Measurements from ENCODE around the gene OVOL1.

The OVOL1 gene

GRCh38 chr11:65793625-65794400, 7.0 kb downstream of the OVOL1 start:
- H3K27ac ChIP-seq (ENCODE audit: low read length, poor library complexity, severe bottlenecking) = no peak overlapping the region
- H2BK5ac ChIP-seq (ENCODE audit: low read depth, low read length, poor library complexity, severe bottlenecking) = no peak overlapping the region
- no peak overlapping the region for H3K9ac ChIP-seq (ENCODE audit: low read length)
- H3K27me3 ChIP-seq (ENCODE audit: control insufficient read depth in 1 of 2, insufficient read depth in 1 of 2, low read length in 2 of 2) = peaks cover 81 to 93% of the 10 kb centered on the region in 2 experiments
- no peak overlapping the region for H3K14ac ChIP-seq (ENCODE audit: low read length in 2 of 2)
- no peaks in the 10 kb centered on the region for H3K9me3 ChIP-seq (ENCODE audit: control insufficient read depth, low read length)
- DNase-seq = no peak
- H4K91ac ChIP-seq (ENCODE audit: low read length) = no peak overlapping the region
- no peak overlapping the region for H2BK120ac ChIP-seq (ENCODE audit: low read depth, low read length)
- H3K18ac ChIP-seq (ENCODE audit: low read depth in 1 of 2, low read length in 2 of 2) = no peak overlapping the region
- H3K4ac ChIP-seq (ENCODE audit: low read depth in 1 of 2, low read length in 2 of 2) = no peak overlapping the region
- peaks cover 1% of the 10 kb centered on the region for H3K4me1 ChIP-seq (ENCODE audit: control insufficient read depth, insufficient read depth, low read depth, low read length)
- H3K36me3 ChIP-seq (ENCODE audit: control insufficient read depth in 1 of 2, insufficient read depth in 2 of 2, low read depth in 1 of 2, low read length in 2 of 2) = no peaks in the 10 kb centered on the region
- no peak overlapping the region for H2AK5ac ChIP-seq (ENCODE audit: low read length, severe bottlenecking)
- 91% methylated on average over 29 of the region's 29 CpGs for WGBS
- H2BK15ac ChIP-seq (ENCODE audit: low read depth, poor library complexity, severe bottlenecking) = no peak overlapping the region
- H3K79me1 ChIP-seq (replicated peaks; ENCODE audit: low read length, poor library complexity, severe bottlenecking) = no peaks in the 10 kb centered on the region
- H2BK12ac ChIP-seq (ENCODE audit: low read length in 2 of 2) = no peak overlapping the region
- no peak overlapping the region for H3K4me2 ChIP-seq (ENCODE audit: low read length, poor library complexity, severe bottlenecking)
- no peak overlapping the region for H3K4me3 ChIP-seq (ENCODE audit: insufficient read depth in 1 of 2, low read depth in 1 of 2, low read length in 2 of 2)
- H3K23ac ChIP-seq (ENCODE audit: low read length in 2 of 2) = no peak overlapping the region
- H2AFZ ChIP-seq (ENCODE audit: low read depth, low read length) = no peak overlapping the region
- no peak overlapping the region for H4K8ac ChIP-seq (ENCODE audit: low read length)

- Histone ChIP-seq H3K4ac (ENCODE audit: low read depth in 1 of 2, low read length in 2 of 2) (no peak overlapping the region), H3K4me3 (ENCODE audit: insufficient read depth in 1 of 2, low read depth in 1 of 2, low read length in 2 of 2) (no peak overlapping the region), H3K79me1 (replicated peaks; ENCODE audit: low read length, poor library complexity, severe bottlenecking) (no peaks in the 10 kb centered on the region), H3K9me3 (ENCODE audit: control insufficient read depth, low read length) (no peaks in the 10 kb centered on the region), H4K8ac (ENCODE audit: low read length) (no peak overlapping the region), H3K4me2 (ENCODE audit: low read length, poor library complexity, severe bottlenecking) (no peak overlapping the region), H3K18ac (ENCODE audit: low read depth in 1 of 2, low read length in 2 of 2) (no peak overlapping the region), H2BK15ac (ENCODE audit: low read depth, poor library complexity, severe bottlenecking) (no peak overlapping the region), H4K91ac (ENCODE audit: low read length) (no peak overlapping the region), H2AFZ (ENCODE audit: low read depth, low read length) (no peak overlapping the region), H3K14ac (ENCODE audit: low read length in 2 of 2) (no peak overlapping the region), H2BK12ac (ENCODE audit: low read length in 2 of 2) (no peak overlapping the region), H3K27me3 (ENCODE audit: control insufficient read depth in 1 of 2, insufficient read depth in 1 of 2, low read length in 2 of 2) (peaks cover 74 to 89% of the 10 kb centered on the region in 2 experiments), H2AK5ac (ENCODE audit: low read length, severe bottlenecking) (no peak overlapping the region), H3K23ac (ENCODE audit: low read length in 2 of 2) (no peak overlapping the region), H3K9ac (ENCODE audit: low read length) (no peak overlapping the region), H2BK5ac (ENCODE audit: low read depth, low read length, poor library complexity, severe bottlenecking) (no peak overlapping the region), H3K36me3 (ENCODE audit: control insufficient read depth in 1 of 2, insufficient read depth in 2 of 2, low read depth in 1 of 2, low read length in 2 of 2) (no peaks in the 10 kb centered on the region), H3K4me1 (ENCODE audit: control insufficient read depth, insufficient read depth, low read depth, low read length) (peaks cover 1% of the 10 kb centered on the region), H3K27ac (ENCODE audit: low read length, poor library complexity, severe bottlenecking) (no peak overlapping the region), H2BK120ac (ENCODE audit: low read depth, low read length) (no peak overlapping the region)
- 91% methylated on average over 42 of the region's 42 CpGs for WGBS
- DNase-seq = no peak
Measured at GRCh38 chr11:65794570-65795510, 8.0 kb downstream of the OVOL1 start.

GRCh38 chr11:65796726-65797601, 10.1 kb downstream of the OVOL1 start:
- WGBS = 70% methylated on average over 13 of the region's 15 CpGs
- H2BK15ac ChIP-seq (ENCODE audit: low read depth, poor library complexity, severe bottlenecking) = no peak overlapping the region
- H2BK12ac ChIP-seq (ENCODE audit: low read length in 2 of 2) = no peak overlapping the region
- H3K36me3 ChIP-seq (ENCODE audit: control insufficient read depth in 1 of 2, insufficient read depth in 2 of 2, low read depth in 1 of 2, low read length in 2 of 2) = no peaks in the 10 kb centered on the region
- H3K27me3 ChIP-seq (ENCODE audit: control insufficient read depth in 1 of 2, insufficient read depth in 1 of 2, low read length in 2 of 2) = peaks cover 61 to 87% of the 10 kb centered on the region in 2 experiments
- peak; percentile 28 for DNase-seq
- no peak overlapping the region for H3K23ac ChIP-seq (ENCODE audit: low read length in 2 of 2)
- no peak overlapping the region for H2BK5ac ChIP-seq (ENCODE audit: low read depth, low read length, poor library complexity, severe bottlenecking)
- no peak overlapping the region for H3K4me2 ChIP-seq (ENCODE audit: low read length, poor library complexity, severe bottlenecking)
- no peak overlapping the region for H2BK120ac ChIP-seq (ENCODE audit: low read depth, low read length)
- no peak overlapping the region for H3K9ac ChIP-seq (ENCODE audit: low read length)
- H3K4ac ChIP-seq (ENCODE audit: low read depth in 1 of 2, low read length in 2 of 2) = no peak overlapping the region
- no peak overlapping the region for H3K14ac ChIP-seq (ENCODE audit: low read length in 2 of 2)
- no peak overlapping the region for H3K27ac ChIP-seq (ENCODE audit: low read length, poor library complexity, severe bottlenecking)
- no peaks in the 10 kb centered on the region for H3K9me3 ChIP-seq (ENCODE audit: control insufficient read depth, low read length)
- peaks cover 4% of the 10 kb centered on the region for H3K4me1 ChIP-seq (ENCODE audit: control insufficient read depth, insufficient read depth, low read depth, low read length)
- H3K4me3 ChIP-seq (ENCODE audit: insufficient read depth in 1 of 2, low read depth in 1 of 2, low read length in 2 of 2) = no peak overlapping the region
- H2AFZ ChIP-seq (ENCODE audit: low read depth, low read length) = no peak overlapping the region
- H2AK5ac ChIP-seq (ENCODE audit: low read length, severe bottlenecking) = no peak overlapping the region
- no peak overlapping the region for H4K8ac ChIP-seq (ENCODE audit: low read length)
- H3K79me1 ChIP-seq (replicated peaks; ENCODE audit: low read length, poor library complexity, severe bottlenecking) = no peaks in the 10 kb centered on the region
- H3K18ac ChIP-seq (ENCODE audit: low read depth in 1 of 2, low read length in 2 of 2) = no peak overlapping the region
- no peak overlapping the region for H4K91ac ChIP-seq (ENCODE audit: low read length)
